Measurements from ENCODE around the gene RNF150. TPM values are rescaled to one million over a fixed set of nuclear protein-coding genes. Genes with fewer than 3 reads are reported as not detected.

The RNF150 gene
- total and polyA plus RNA-seq, 2 of the 4 experiments (the other 2 are of a cell fraction) = 6.2 to 18.1 TPM

DNA sequence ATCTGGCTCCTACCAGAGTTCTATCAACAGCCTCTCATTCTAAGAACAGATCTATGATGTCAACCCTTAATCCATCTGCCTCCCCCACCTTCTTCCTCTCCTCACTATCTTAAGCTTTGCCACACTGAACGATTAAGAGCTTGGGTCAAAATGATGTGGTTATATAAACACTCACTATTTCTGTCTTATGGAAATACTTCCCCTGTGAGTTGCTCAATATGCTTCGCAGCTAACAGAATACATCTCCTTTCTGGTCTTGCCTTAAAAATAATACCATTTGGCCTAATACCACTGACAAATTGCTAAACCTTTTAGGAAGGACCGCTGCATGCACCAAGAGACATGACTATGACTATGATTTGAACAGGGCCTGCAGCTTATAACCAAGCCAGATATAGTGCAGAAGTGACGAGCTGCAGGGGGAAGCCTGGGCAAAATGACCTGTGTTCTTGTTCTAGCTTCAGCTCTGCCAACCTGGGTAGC is 130.9 kb downstream of the RNF150 start:
- CTCF ChIA-PET = interaction anchor here (1.0 to 1.6 kb wide), 3 partner anchors 9 to 131 kb away, joined by 3 to 4 read pairs (median 4); partner anchors contain the start of gene RNF150

More for the DNA sequence above, 130.9 kb downstream of the RNF150 start:
- H3K4me3 ChIP-seq (ENCODE audit: insufficient read depth, low read depth, low read length) = no peak overlapping the region
- intact Hi-C loops (cut with micrococcal nuclease) (no loop called here), in situ Hi-C loops (cut with MboI; ENCODE audit: low sequenced_read_pairs) (no loop called here), dilution Hi-C loops (cut with HindIII; ENCODE audit: low sequenced_read_pairs, unreplicated experiment) (no loop called here)
- H2BK5ac ChIP-seq (ENCODE audit: low read depth, low read length, poor library complexity, severe bottlenecking) = no peak overlapping the region
- no peaks in the 10 kb centered on the region for H3K9me3 ChIP-seq (ENCODE audit: control insufficient read depth, insufficient read depth, low read length)
- no peak overlapping the region for H2AK5ac ChIP-seq (ENCODE audit: low read depth, low read length)
- H4K20me1 ChIP-seq (ENCODE audit: insufficient read depth, low read length) = no peaks in the 10 kb centered on the region
- no peak overlapping the region for H3K4ac ChIP-seq (ENCODE audit: low read depth, low read length)
- TF ChIP-seq NFE2L2 (IDR thresholded peaks at IDR 0.05; ENCODE audit: low read depth, low read length) = no peak
- TF ChIP-seq CEBPB (IDR thresholded peaks at IDR 0.05; ENCODE audit: low read depth, low read length) = peak; percentile 96
- peak; percentile 3; the same call in 1 of the 2 replicates for TF ChIP-seq SMC3 (IDR thresholded peaks at IDR 0.05; ENCODE audit: low read depth, low read length)
- H3K4me2 ChIP-seq (ENCODE audit: low read depth, low read length) = peak overlapping the region; percentile 52; the same call in 1 of the 2 replicates
- WGBS, 2 experiments (ENCODE audit: extremely low coverage in 2 of 2, insufficient read length in 1 of 2) = no CpG with 5 or more reads among the region's 4 CpGs
- H4K8ac ChIP-seq (ENCODE audit: low read depth in 2 of 2, low read length in 2 of 2) = no peak overlapping the region
- no peak overlapping the region for H2AFZ ChIP-seq (replicated peaks; ENCODE audit: low read length, poor library complexity)
- no peak overlapping the region for H3K9ac ChIP-seq (ENCODE audit: low read depth, low read length)
- H2BK15ac ChIP-seq (ENCODE audit: low read depth, low read length) = no peak overlapping the region
- H3K27ac ChIP-seq (ENCODE audit: insufficient read depth, low read length) = no peak overlapping the region
- H3K79me1 ChIP-seq (ENCODE audit: low read depth in 1 of 2, low read length in 2 of 2) = no peaks in the 10 kb centered on the region
- DNase-seq = peak; percentile 93
- no peaks in the 10 kb centered on the region for H3K9me1 ChIP-seq (ENCODE audit: insufficient read depth, low read length)
- peaks cover 6% of the 10 kb centered on the region for H3K4me1 ChIP-seq (ENCODE audit: control insufficient read depth, insufficient read depth, low read length)
- H3K36me3 ChIP-seq (ENCODE audit: control insufficient read depth, insufficient read depth, low read length) = no peaks in the 10 kb centered on the region; the same call in 1 of the 2 replicates
- no peak overlapping the region for H2AK9ac ChIP-seq (replicated peaks; ENCODE audit: low read depth, low read length, poor library complexity)
- H4K91ac ChIP-seq (ENCODE audit: insufficient read depth, low read depth, low read length) = no peak overlapping the region
- no peak overlapping the region for H3K14ac ChIP-seq (replicated peaks; ENCODE audit: low read depth, low read length)
- H4K5ac ChIP-seq (ENCODE audit: low read depth, low read length) = peak overlapping the region; percentile 30; the same call in 1 of the 2 replicates
- POLR2A ChIA-PET (ENCODE audit: unreplicated experiment) = no interaction called here
- H2BK120ac ChIP-seq (ENCODE audit: low read depth, low read length) = no peak overlapping the region
- peak overlapping the region; percentile 28; the same call in 1 of the 2 replicates for H3K18ac ChIP-seq (ENCODE audit: low read depth, low read length)
- H2BK20ac ChIP-seq (ENCODE audit: low read depth, low read length) = no peak overlapping the region
- peak; percentile 93 for ATAC-seq (ENCODE audit: low read depth)
- no peak overlapping the region for H3K23ac ChIP-seq (ENCODE audit: low read depth, low read length)
- no TSS peak for BruUV-seq (replicated peaks)
- H3K27me3 ChIP-seq (ENCODE audit: control insufficient read depth, insufficient read depth, low read length) = no peaks in the 10 kb centered on the region
- H3K56ac ChIP-seq (ENCODE audit: extremely low read depth, insufficient read depth, low read length) = no peak overlapping the region
